ENCODE results near the gene STAG1. TPM values are rescaled to one million over a fixed set of nuclear protein-coding genes. Genes with fewer than 3 reads are reported as not detected.

The STAG1 gene
- total RNA-seq, 1 donor from 2014 or later = 40.9 TPM

DNA sequence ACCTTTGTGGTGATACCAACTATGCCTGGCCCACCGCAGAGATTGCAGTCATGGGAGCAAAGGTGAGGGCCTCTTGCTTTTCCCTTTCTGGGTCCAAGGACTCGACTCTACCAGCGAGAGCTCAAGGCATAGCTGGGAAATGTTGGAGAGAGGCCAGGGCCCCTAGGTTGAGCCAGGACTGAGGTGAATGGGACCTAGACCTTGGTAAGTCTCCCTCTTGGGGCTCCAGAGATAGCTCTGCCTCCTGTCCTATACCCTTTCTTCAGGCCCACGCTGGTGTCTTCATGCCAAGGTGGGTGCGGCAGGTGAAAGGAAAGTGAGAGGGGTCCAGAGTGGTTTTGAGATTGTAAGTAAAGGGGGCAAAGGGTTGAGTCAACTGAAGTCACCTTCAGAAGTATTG lies 424.5 kb downstream of the STAG1 start:
- no peaks in the 10 kb centered on the region for H3K27me3 Mint-ChIP-seq (ENCODE audit: low read depth)
- H3K36me3 Mint-ChIP-seq (ENCODE audit: low read depth) = peaks cover 29% of the 10 kb centered on the region
- TF ChIP-seq, protein P1, sequence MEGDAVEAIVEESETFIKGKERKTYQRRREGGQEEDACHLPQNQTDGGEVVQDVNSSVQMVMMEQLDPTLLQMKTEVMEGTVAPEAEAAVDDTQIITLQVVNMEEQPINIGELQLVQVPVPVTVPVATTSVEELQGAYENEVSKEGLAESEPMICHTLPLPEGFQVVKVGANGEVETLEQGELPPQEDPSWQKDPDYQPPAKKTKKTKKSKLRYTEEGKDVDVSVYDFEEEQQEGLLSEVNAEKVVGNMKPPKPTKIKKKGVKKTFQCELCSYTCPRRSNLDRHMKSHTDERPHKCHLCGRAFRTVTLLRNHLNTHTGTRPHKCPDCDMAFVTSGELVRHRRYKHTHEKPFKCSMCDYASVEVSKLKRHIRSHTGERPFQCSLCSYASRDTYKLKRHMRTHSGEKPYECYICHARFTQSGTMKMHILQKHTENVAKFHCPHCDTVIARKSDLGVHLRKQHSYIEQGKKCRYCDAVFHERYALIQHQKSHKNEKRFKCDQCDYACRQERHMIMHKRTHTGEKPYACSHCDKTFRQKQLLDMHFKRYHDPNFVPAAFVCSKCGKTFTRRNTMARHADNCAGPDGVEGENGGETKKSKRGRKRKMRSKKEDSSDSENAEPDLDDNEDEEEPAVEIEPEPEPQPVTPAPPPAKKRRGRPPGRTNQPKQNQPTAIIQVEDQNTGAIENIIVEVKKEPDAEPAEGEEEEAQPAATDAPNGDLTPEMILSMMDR (IDR thresholded peaks at IDR 0.05) = no peak
- H3K9me3 Mint-ChIP-seq (ENCODE audit: low read depth) = peaks cover 12% of the 10 kb centered on the region
- H3K4me3 Mint-ChIP-seq (ENCODE audit: unreplicated experiment) = no peak overlapping the region
- no peak overlapping the region for H3K27ac Mint-ChIP-seq (ENCODE audit: unreplicated experiment)
- no peak for DNase-seq (ENCODE audit: low spot score)
- peaks cover 4% of the 10 kb centered on the region for H3K4me1 Mint-ChIP-seq (ENCODE audit: low read depth)

DNA sequence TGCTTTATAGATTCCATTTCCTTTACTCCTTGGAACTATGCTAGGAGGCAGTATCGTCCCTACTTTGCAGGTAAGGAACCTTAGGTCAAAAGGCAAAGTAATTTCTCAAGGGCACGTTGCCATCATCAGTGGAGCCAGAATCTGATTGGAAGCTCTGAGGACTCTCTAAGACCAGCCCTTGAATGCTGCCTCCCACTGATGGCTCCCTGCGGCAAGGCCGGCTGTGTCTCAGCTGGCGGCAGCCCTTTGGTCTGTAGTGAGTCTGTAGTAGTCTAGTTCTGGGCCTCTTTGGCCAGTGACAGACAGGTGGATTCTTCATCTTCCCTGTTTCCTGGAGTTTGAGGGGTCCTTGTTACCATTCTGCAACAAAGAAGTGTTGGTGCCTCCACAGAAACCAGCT lies 425.9 kb downstream of the STAG1 start:
- Mint-ChIP-seq H3K9me3 (ENCODE audit: low read depth) (peaks cover 25% of the 10 kb centered on the region), H3K36me3 (ENCODE audit: low read depth) (peaks cover 39% of the 10 kb centered on the region), H3K4me3 (ENCODE audit: unreplicated experiment) (no peak overlapping the region), H3K27me3 (ENCODE audit: low read depth) (no peaks in the 10 kb centered on the region), H3K4me1 (ENCODE audit: low read depth) (no peaks in the 10 kb centered on the region), H3K27ac (ENCODE audit: unreplicated experiment) (no peak overlapping the region)
- no peak for DNase-seq (ENCODE audit: low spot score)
- TF ChIP-seq, protein P1 (IDR thresholded peaks at IDR 0.05) = no peak

DNA sequence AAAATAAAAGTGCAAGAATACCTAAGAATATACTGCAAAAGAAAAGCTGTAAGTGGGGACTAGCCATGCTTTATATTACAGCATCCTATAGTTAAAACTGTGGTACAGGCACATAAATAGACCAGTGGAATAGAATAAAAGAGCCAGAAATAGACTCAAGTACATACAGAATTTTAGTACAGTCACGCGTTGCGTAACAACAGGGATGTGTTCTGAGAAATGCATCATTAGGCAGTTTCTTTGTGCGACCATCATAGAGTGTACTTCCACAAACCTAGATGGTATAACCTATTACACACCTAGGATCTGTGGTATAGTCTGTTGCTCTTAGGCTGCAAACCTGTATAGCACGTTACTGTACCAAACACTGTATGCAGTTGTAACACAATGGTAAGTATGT lies 440.2 kb downstream of the STAG1 start:
- H3K36me3 Mint-ChIP-seq (ENCODE audit: low read depth) = peaks cover 3% of the 10 kb centered on the region
- no peaks in the 10 kb centered on the region for H3K4me1 Mint-ChIP-seq (ENCODE audit: low read depth)
- H3K27me3 Mint-ChIP-seq (ENCODE audit: low read depth) = no peaks in the 10 kb centered on the region
- TF ChIP-seq, protein P1 (IDR thresholded peaks at IDR 0.05) = no peak
- no peak overlapping the region for H3K4me3 Mint-ChIP-seq (ENCODE audit: unreplicated experiment)
- H3K9me3 Mint-ChIP-seq (ENCODE audit: low read depth) = peaks cover under 1% of the 10 kb centered on the region
- DNase-seq (ENCODE audit: low spot score) = no peak
- H3K27ac Mint-ChIP-seq (ENCODE audit: unreplicated experiment) = no peak overlapping the region

DNA sequence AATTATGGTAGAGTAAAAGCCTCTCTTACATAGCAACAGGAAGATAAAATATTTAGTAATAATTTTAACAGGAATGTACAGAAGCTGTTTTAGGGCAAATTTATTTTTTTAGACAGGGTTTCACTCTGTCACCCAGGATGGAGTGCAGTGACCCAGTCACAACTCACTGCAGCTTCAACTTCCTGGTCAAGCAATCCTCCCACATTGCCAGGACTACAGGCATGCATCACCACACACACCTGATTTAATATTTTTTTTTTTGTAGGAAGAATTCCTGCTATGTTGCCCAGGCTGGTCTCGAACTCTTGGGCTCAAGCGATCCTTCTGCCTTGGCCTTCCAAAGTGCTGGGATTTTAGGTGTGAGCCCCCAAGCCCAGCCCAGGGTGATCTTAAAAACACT lies 440.9 kb downstream of the STAG1 start:
- H3K27me3 Mint-ChIP-seq (ENCODE audit: low read depth) = no peaks in the 10 kb centered on the region
- TF ChIP-seq, protein P1 (IDR thresholded peaks at IDR 0.05) = no peak
- H3K9me3 Mint-ChIP-seq (ENCODE audit: low read depth) = peaks cover 5% of the 10 kb centered on the region
- peaks cover 5% of the 10 kb centered on the region for H3K36me3 Mint-ChIP-seq (ENCODE audit: low read depth)
- H3K27ac Mint-ChIP-seq (ENCODE audit: unreplicated experiment) = no peak overlapping the region
- no peak for DNase-seq (ENCODE audit: low spot score)
- no peak overlapping the region for H3K4me3 Mint-ChIP-seq (ENCODE audit: unreplicated experiment)
- no peaks in the 10 kb centered on the region for H3K4me1 Mint-ChIP-seq (ENCODE audit: low read depth)

DNA sequence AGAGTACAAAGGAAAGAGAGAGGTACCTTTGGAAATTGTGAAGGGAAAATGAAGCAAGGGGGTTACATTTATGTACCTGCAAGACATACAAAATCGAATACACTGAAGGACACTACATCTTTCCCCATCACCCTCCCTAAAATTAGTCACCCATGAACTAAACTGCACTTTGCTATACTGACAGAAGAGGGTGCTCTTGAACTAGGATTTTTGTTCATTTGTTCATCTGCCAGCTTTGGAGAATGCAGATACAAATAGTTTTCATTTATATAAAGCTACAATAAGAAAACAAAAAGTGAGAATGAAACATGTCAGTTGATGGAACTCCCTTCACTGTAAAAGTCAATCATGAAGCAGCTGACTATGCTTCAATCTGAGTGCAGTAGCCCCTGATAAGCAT lies 446.3 kb downstream of the STAG1 start:
- no peak overlapping the region for H3K27ac Mint-ChIP-seq (ENCODE audit: unreplicated experiment)
- H3K4me3 Mint-ChIP-seq (ENCODE audit: unreplicated experiment) = no peak overlapping the region
- no peaks in the 10 kb centered on the region for H3K27me3 Mint-ChIP-seq (ENCODE audit: low read depth)
- TF ChIP-seq, protein P1 (IDR thresholded peaks at IDR 0.05) = peak; percentile 64
- H3K9me3 Mint-ChIP-seq (ENCODE audit: low read depth) = peaks cover 7% of the 10 kb centered on the region
- peaks cover 5% of the 10 kb centered on the region for H3K36me3 Mint-ChIP-seq (ENCODE audit: low read depth)
- DNase-seq (ENCODE audit: low spot score) = no peak
- no peaks in the 10 kb centered on the region for H3K4me1 Mint-ChIP-seq (ENCODE audit: low read depth)

Measured in chondrocyte (in vitro differentiated cells).